Measurements from ENCODE around the gene FOLR1. TPM values are rescaled to one million over a fixed set of nuclear protein-coding genes. Genes with fewer than 3 reads are reported as not detected.
"Not testable (repeated sequence)": the region's sequence is repeated elsewhere in the genome, so short reads cannot be mapped to it uniquely, and the experiment has no call there.

FOLR1 gene
- total RNA-seq (0.47 TPM), polyA plus RNA-seq (0.98 TPM)
- long read RNA-seq, donor 1 = 0 reads
- long read RNA-seq, donor 2 = 0 reads
- long read RNA-seq, donor 3 = 0 reads
- long read RNA-seq, donor 4 = 0 reads
- long read RNA-seq, donor 5, transcript FOLR1-202 (4 exons, 996 nt) = major isoform, 6 of 13 reads
- long read RNA-seq, donor 5, partial matches to known transcripts = 0 of 13 reads
- long read RNA-seq, donor 5, other reads (novel, unspliced or antisense) = 0 of 13 reads
- long read RNA-seq, donor 6 = 0 reads
- long read RNA-seq, donor 7 = 0 reads
- long read RNA-seq, donor 8 = 0 reads
- long read RNA-seq, donor 9 = 0 reads
- long read RNA-seq, donor 10 = 0 reads

DNA sequence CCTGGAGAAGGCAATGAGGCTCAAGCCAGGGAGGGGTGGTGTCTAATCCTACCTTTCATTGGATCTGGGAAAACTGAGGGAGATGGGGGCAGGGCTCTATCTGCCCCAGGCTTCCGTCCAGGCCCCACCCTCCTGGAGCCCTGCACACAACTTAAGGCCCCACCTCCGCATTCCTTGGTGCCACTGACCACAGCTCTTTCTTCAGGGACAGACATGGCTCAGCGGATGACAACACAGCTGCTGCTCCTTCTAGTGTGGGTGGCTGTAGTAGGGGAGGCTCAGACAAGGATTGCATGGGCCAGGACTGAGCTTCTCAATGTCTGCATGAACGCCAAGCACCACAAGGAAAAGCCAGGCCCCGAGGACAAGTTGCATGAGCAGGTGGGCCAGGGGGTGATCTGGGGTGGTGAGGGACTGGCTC, at the start of gene FOLR1:
TSS of gene FOLR1 (plus strand) at position 180 of the 421 bp plus-strand sequence. CDS start at position 214, 34 bp downstream.
- Histone ChIP-seq H3K9me3 (ENCODE audit: control insufficient read depth in 2 of 2, insufficient read depth in 1 of 2, low read length in 1 of 2) (no peaks in the 10 kb centered on the region), H3K4me3 (ENCODE audit: low read length in 2 of 2) (no peak within 1 kb of the TSS), H3K27me3 (ENCODE audit: control insufficient read depth in 2 of 2, insufficient read depth in 1 of 2, low read length in 1 of 2) (no peaks in the 10 kb centered on the region), H3K36me3 (ENCODE audit: control insufficient read depth in 2 of 2, insufficient read depth in 2 of 2, low read length in 1 of 2) (no peaks in the 10 kb centered on the region), H3K4me1 (ENCODE audit: control insufficient read depth in 2 of 2, insufficient read depth in 2 of 2, low read length in 2 of 2) (peaks cover 0 to 4% of the 10 kb centered on the region in 2 donors), H3K27ac (ENCODE audit: low read depth in 1 of 2, low read length in 1 of 2) (no peak within 1 kb of the TSS)
- DNase-seq (ENCODE audit: low read depth in 6 of 9, low spot score in 9 of 9) = no peak
- WGBS = 94% methylated on average over 5 of the region's 5 CpGs

DNA sequence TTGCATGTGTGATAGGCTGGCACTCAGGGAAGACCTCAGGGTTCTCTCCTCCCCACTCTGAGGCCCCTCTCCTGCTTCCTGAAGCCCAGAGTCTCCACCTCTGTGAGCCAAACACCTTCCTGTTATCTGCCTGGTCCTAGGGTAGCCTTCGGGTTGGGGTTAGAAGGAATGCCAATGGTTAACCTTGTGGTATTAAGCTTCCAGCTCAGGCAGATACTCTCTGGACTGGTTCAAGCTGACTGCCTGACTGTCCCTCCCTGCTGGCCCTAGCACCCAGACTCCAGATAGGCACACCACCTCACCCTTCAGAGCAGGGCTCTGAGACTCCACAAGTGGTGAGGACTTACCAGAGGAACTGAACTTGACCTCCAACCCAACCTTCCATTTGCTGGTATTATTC, 49.4 kb upstream of the FOLR1 start:
- H3K27ac ChIP-seq (ENCODE audit: low read depth in 1 of 2, low read length in 1 of 2) = not testable (repeated sequence)

DNA sequence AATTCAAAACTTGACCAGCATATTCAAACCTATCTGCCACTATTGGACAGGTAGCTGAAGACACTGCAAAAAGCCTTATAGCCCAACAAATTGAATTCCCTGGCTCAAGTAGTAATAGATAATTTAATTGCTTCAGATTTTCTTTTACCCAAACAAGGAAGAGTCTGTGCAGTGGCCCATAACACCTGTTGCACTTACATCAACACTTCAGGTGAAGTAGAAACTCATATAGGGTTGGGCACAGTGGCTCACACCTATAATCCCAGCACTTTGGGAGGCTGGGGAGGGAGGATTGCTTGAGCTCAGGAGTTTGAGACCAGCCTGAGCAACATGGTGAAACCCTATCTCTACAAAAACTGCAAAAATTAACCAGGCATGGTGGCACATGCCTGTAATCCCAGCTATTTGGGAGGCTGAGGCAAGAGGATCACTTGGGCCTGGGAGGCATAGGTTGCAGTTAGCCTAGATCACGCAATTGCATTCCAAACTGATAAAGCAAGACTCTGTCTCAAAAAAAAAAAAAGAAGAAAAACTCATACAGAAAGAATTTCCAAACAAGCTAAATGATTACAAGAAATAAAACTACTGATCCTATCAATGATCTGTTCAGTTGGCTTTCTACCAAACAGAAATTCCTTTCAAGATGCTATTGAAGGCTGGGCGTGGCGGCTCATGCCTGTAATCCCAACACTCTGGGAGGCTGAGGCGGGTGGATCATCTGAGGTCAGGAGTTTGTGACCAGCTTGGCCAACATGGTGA, 47.0 kb upstream of the FOLR1 start:
- Histone ChIP-seq H3K4me1 (ENCODE audit: control insufficient read depth in 2 of 2, insufficient read depth in 2 of 2, low read length in 2 of 2) (peaks cover 0 to 9% of the 10 kb centered on the region in 2 donors), H3K36me3 (ENCODE audit: control insufficient read depth in 2 of 2, insufficient read depth in 2 of 2, low read length in 1 of 2) (no peaks in the 10 kb centered on the region), H3K27ac (ENCODE audit: low read depth in 1 of 2, low read length in 1 of 2) (no peak overlapping the region), H3K4me3 (ENCODE audit: low read length in 2 of 2) (no peak overlapping the region), H3K9me3 (ENCODE audit: control insufficient read depth in 2 of 2, insufficient read depth in 1 of 2, low read length in 1 of 2) (no peaks in the 10 kb centered on the region), H3K27me3 (ENCODE audit: control insufficient read depth in 2 of 2, insufficient read depth in 1 of 2, low read length in 1 of 2) (no peaks in the 10 kb centered on the region)
- WGBS = 96% methylated on average over 4 of the region's 4 CpGs
- no peak for DNase-seq (ENCODE audit: low read depth in 6 of 9, low spot score in 9 of 9)

More for the DNA sequence above, 49.4 kb upstream of the FOLR1 start:
- not testable (repeated sequence) for H3K27me3 ChIP-seq (ENCODE audit: control insufficient read depth in 2 of 2, insufficient read depth in 1 of 2, low read length in 1 of 2); H3K4me3 ChIP-seq (ENCODE audit: low read length in 2 of 2); H3K9me3 ChIP-seq (ENCODE audit: control insufficient read depth in 2 of 2, insufficient read depth in 1 of 2, low read length in 1 of 2); DNase-seq (ENCODE audit: low read depth in 6 of 9, low spot score in 9 of 9); H3K36me3 ChIP-seq (ENCODE audit: control insufficient read depth in 2 of 2, insufficient read depth in 2 of 2, low read length in 1 of 2); H3K4me1 ChIP-seq (ENCODE audit: control insufficient read depth in 2 of 2, insufficient read depth in 2 of 2, low read length in 2 of 2)
- 32% methylated on average over 1 of the region's 1 CpG for WGBS

DNA sequence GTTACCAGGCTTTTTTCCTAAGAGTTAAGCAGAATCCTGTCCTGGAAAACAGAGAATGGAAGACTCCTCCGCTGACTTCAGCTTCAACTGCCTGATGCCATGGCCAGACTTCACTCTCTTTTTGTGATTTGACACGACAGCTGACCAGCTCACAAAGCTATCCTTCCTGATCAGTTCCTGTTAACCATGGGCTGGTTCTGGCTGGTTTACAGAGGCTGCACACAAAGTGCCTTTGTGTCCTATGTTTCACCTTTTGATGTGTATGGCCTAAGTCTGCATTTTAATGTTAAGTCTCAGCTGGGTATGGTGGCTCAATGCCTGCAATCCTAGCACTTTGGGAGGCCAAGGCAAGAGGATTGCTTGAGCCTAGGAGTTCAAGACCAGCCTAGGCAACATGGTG, 45.3 kb upstream of the FOLR1 start:
- 46% methylated on average over 2 of the region's 2 CpGs for WGBS
- Histone ChIP-seq H3K9me3 (ENCODE audit: control insufficient read depth in 2 of 2, insufficient read depth in 1 of 2, low read length in 1 of 2) (no peaks in the 10 kb centered on the region), H3K27me3 (ENCODE audit: control insufficient read depth in 2 of 2, insufficient read depth in 1 of 2, low read length in 1 of 2) (no peaks in the 10 kb centered on the region), H3K27ac (ENCODE audit: low read depth in 1 of 2, low read length in 1 of 2) (no peak overlapping the region), H3K4me3 (ENCODE audit: low read length in 2 of 2) (no peak overlapping the region), H3K36me3 (ENCODE audit: control insufficient read depth in 2 of 2, insufficient read depth in 2 of 2, low read length in 1 of 2) (no peaks in the 10 kb centered on the region), H3K4me1 (ENCODE audit: control insufficient read depth in 2 of 2, insufficient read depth in 2 of 2, low read length in 2 of 2) (peaks cover 0 to 7% of the 10 kb centered on the region in 2 donors)
- no peak for DNase-seq (ENCODE audit: low read depth in 6 of 9, low spot score in 9 of 9)

DNA sequence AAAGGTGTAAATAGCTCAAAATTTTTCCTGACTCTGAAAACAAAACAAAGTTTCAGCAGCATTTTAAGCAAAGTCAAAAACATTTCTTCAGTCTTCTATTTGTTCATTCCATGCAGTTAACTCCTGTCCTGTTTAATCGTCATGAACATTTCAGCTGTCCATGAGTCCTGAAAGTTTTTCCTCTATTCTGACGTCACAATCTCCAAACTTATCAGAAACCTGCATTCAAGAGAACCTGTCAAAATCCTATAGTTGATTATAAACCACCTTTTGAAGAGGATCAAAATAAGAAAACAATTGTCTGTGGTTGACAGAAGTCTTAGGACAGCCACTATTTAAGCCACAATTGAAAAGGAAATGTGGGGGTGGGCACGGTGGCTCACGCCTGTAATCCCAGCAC, 41.1 kb upstream of the FOLR1 start:
- Histone ChIP-seq H3K27me3 (ENCODE audit: control insufficient read depth in 2 of 2, insufficient read depth in 1 of 2, low read length in 1 of 2) (no peaks in the 10 kb centered on the region), H3K27ac (ENCODE audit: low read depth in 1 of 2, low read length in 1 of 2) (no peak overlapping the region), H3K9me3 (ENCODE audit: control insufficient read depth in 2 of 2, insufficient read depth in 1 of 2, low read length in 1 of 2) (no peaks in the 10 kb centered on the region), H3K4me3 (ENCODE audit: low read length in 2 of 2) (no peak overlapping the region), H3K4me1 (ENCODE audit: control insufficient read depth in 2 of 2, insufficient read depth in 2 of 2, low read length in 2 of 2) (no peaks in the 10 kb centered on the region), H3K36me3 (ENCODE audit: control insufficient read depth in 2 of 2, insufficient read depth in 2 of 2, low read length in 1 of 2) (no peaks in the 10 kb centered on the region)
- 94% methylated on average over 4 of the region's 4 CpGs for WGBS
- no peak for DNase-seq (ENCODE audit: low read depth in 6 of 9, low spot score in 9 of 9)

DNA sequence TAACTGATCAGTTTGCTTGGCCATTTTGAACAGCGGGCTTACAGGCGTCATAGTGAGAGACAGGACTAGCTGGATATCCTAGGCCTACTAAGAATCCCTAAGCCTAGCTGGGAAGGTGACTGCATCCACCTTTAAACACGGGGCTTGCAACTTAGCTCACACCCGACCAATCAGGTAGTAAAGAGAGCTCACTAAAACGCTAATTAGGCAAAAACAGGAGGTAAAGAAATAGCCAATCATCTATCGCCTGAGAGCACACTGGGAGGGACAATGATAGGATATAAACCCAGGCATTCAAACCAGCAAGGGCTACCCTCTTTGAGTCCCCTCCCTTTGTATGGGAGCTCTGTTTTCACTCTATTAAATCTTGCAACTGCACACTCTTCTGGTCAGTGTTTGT, 38.1 kb upstream of the FOLR1 start:
- H3K27ac ChIP-seq (ENCODE audit: low read depth in 1 of 2, low read length in 1 of 2); DNase-seq (ENCODE audit: low read depth in 6 of 9, low spot score in 9 of 9): not testable (repeated sequence)
- 97% methylated on average over 6 of the region's 6 CpGs for WGBS

DNA sequence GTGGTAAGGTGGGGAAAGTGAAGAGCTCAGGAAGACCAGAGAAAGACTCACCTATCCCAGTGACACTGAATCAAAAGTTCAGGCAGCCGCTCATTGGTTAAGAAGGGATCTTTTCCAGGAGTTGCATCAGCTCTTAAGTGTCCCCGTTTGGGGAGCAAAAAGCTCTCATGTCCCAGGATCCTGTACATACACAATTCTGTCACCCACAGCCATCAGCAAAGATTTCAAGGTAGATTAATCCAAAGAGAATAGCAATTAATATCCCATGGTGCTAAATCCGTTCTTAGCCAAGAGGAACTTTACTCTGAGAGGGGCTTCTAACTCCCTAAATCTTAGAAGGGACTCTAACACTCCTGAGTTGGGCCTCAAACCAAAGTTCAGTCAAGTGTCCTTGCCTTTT, 37.1 kb upstream of the FOLR1 start:
- DNase-seq (ENCODE audit: low read depth in 6 of 9, low spot score in 9 of 9) = no peak
- 97% methylated on average over 3 of the region's 3 CpGs for WGBS
- H3K36me3 ChIP-seq (ENCODE audit: control insufficient read depth in 2 of 2, insufficient read depth in 2 of 2, low read length in 1 of 2) = no peaks in the 10 kb centered on the region
- no peaks in the 10 kb centered on the region for H3K27me3 ChIP-seq (ENCODE audit: control insufficient read depth in 2 of 2, insufficient read depth in 1 of 2, low read length in 1 of 2)
- no peaks in the 10 kb centered on the region for H3K9me3 ChIP-seq (ENCODE audit: control insufficient read depth in 2 of 2, insufficient read depth in 1 of 2, low read length in 1 of 2)
- no peaks in the 10 kb centered on the region for H3K4me1 ChIP-seq (ENCODE audit: control insufficient read depth in 2 of 2, insufficient read depth in 2 of 2, low read length in 2 of 2)
- no peak overlapping the region for H3K4me3 ChIP-seq (ENCODE audit: low read length in 2 of 2)
- H3K27ac ChIP-seq (ENCODE audit: low read depth in 1 of 2, low read length in 1 of 2) = no peak overlapping the region

More for the DNA sequence above, 38.1 kb upstream of the FOLR1 start:
- H3K27me3 ChIP-seq (ENCODE audit: control insufficient read depth in 2 of 2, insufficient read depth in 1 of 2, low read length in 1 of 2); H3K36me3 ChIP-seq (ENCODE audit: control insufficient read depth in 2 of 2, insufficient read depth in 2 of 2, low read length in 1 of 2); H3K4me3 ChIP-seq (ENCODE audit: low read length in 2 of 2); H3K9me3 ChIP-seq (ENCODE audit: control insufficient read depth in 2 of 2, insufficient read depth in 1 of 2, low read length in 1 of 2); H3K4me1 ChIP-seq (ENCODE audit: control insufficient read depth in 2 of 2, insufficient read depth in 2 of 2, low read length in 2 of 2): not testable (repeated sequence)

DNA sequence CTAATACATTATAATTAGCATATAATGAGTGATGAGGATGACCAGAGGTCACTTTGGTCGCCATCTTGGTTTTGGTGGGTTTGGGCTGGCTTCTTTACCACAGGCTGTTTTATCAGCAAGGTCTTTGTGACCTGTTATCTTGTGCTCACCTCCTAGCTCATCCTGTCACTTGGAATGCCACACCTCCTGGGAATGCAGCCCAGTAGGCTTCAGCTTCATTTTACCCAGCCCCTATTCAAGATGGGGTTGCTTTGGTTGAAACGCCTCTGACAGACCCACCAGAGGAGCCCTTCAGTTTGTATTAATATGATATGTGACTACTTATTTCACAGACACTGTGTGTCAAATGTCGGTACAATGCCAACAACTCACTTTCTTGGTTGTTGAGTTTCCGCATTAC, 36.2 kb upstream of the FOLR1 start:
- DNase-seq (ENCODE audit: low read depth in 6 of 9, low spot score in 9 of 9) = no peak
- 91% methylated on average over 4 of the region's 4 CpGs for WGBS
- Histone ChIP-seq H3K27me3 (ENCODE audit: control insufficient read depth in 2 of 2, insufficient read depth in 1 of 2, low read length in 1 of 2) (no peaks in the 10 kb centered on the region), H3K4me1 (ENCODE audit: control insufficient read depth in 2 of 2, insufficient read depth in 2 of 2, low read length in 2 of 2) (no peaks in the 10 kb centered on the region), H3K36me3 (ENCODE audit: control insufficient read depth in 2 of 2, insufficient read depth in 2 of 2, low read length in 1 of 2) (no peaks in the 10 kb centered on the region), H3K4me3 (ENCODE audit: low read length in 2 of 2) (no peak overlapping the region), H3K9me3 (ENCODE audit: control insufficient read depth in 2 of 2, insufficient read depth in 1 of 2, low read length in 1 of 2) (no peaks in the 10 kb centered on the region), H3K27ac (ENCODE audit: low read depth in 1 of 2, low read length in 1 of 2) (no peak overlapping the region)

DNA sequence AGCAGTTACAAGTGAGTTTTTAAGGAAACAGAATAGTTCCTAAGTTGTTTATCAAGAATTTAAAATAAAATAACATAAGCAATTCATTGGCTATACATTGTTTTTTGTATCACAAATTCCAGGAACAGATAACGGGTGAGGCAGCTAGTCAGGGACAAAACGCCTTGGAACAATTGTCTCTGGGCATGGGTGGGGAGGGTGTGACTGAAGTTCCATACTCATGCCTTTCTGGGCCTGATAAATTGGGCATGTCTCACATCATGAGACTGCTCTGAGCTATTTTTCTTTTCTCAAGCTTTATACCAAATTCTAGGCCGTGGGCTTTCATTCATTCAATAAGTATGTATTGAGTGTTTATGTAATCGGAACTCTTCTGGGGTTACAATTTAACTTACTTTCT, 34.8 kb upstream of the FOLR1 start:
- 96% methylated on average over 4 of the region's 4 CpGs for WGBS
- Histone ChIP-seq H3K36me3 (ENCODE audit: control insufficient read depth in 2 of 2, insufficient read depth in 2 of 2, low read length in 1 of 2) (no peaks in the 10 kb centered on the region), H3K4me1 (ENCODE audit: control insufficient read depth in 2 of 2, insufficient read depth in 2 of 2, low read length in 2 of 2) (no peaks in the 10 kb centered on the region), H3K27ac (ENCODE audit: low read depth in 1 of 2, low read length in 1 of 2) (no peak overlapping the region), H3K27me3 (ENCODE audit: control insufficient read depth in 2 of 2, insufficient read depth in 1 of 2, low read length in 1 of 2) (no peaks in the 10 kb centered on the region), H3K9me3 (ENCODE audit: control insufficient read depth in 2 of 2, insufficient read depth in 1 of 2, low read length in 1 of 2) (no peaks in the 10 kb centered on the region), H3K4me3 (ENCODE audit: low read length in 2 of 2) (no peak overlapping the region)
- DNase-seq (ENCODE audit: low read depth in 6 of 9, low spot score in 9 of 9) = no peak

All from thymus (tissue), 14 donors.